Vagina (tissue), 2 donors: Measurements from ENCODE around the gene MEGF9.

Source experiments
- CTCF ChIP-seq, 3 experiments: fragments of 450-650 bp in 2 of 3; fragments of 200-600 bp in 1 of 3; sonication (generic) in 1 of 3; IDR thresholded peaks; one replicate each; pipeline ENCODE4 v1.5.1; 2017 to 2019; ENCODE audit warnings: antibody characterized with exemption in 3 of 3, mild to moderate bottlenecking in 2 of 3, moderate library complexity in 2 of 3
- POLR2A ChIP-seq, 2 donors: fragments of 450-650 bp; IDR thresholded peaks; one replicate each; pipeline ENCODE4 v1.6.1; 2017; ENCODE audit warnings: antibody characterized with exemption in 2 of 2, mild to moderate bottlenecking in 2 of 2, moderate library complexity in 2 of 2
- POLR2AphosphoS5 ChIP-seq, 2 donors: sonication (generic); formaldehyde crosslinking; IDR thresholded peaks; one replicate each; pipeline ENCODE4 v1.9.0; 2017; ENCODE audit warnings: antibody characterized with exemption in 2 of 2, mild to moderate bottlenecking in 2 of 2, low read depth in 1 of 2; ENCODE audit not compliant: insufficient read depth in 1 of 2

GRCh38 chr9:120556775-120557174 lies 157.5 kb downstream of the MEGF9 start:
- TF ChIP-seq POLR2A (IDR thresholded peaks at IDR 0.05) = no peak
- no peak for TF ChIP-seq CTCF (IDR thresholded peaks at IDR 0.05)
- no peak for TF ChIP-seq POLR2AphosphoS5 (IDR thresholded peaks at IDR 0.05; ENCODE audit: insufficient read depth in 1 of 2, low read depth in 1 of 2)
